ENCODE data around the gene MUC5AC.

DNA sequence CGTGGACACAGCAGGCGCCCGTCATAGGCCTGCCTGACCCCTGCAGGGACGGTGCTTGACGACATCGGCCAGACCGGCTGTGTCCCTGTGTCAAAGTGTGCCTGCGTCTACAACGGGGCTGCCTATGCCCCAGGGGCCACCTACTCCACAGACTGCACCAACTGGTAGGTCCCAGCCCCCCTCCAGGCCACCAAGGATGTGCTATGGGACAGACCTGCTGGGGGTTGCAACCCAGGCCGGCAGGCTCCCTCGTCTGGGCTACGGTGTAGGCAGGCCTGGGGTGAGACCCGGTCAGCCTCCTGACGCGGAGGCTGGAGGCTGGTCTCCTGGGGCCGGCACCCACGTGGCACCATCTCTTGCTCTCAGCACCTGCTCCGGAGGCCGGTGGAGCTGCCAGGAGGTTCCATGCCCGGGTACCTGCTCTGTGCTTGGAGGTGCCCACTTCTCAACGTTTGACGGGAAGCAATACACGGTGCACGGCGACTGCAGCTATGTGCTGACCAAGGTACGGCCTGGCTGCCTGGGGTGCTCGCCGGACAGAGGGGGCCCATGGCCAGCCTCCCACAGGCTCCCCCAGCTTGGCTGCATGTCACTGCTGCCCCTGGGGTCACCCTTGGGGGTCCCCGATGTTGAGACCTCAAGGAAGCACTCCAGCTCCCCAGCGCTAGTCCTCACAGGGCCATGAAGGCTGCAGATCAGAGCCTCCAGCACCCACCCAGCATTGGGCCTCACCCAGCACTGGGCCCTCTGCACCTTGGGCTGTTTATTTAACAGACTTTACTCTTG is 7.7 kb downstream of the MUC5AC start:
- TF ChIP-seq, protein P1, sequence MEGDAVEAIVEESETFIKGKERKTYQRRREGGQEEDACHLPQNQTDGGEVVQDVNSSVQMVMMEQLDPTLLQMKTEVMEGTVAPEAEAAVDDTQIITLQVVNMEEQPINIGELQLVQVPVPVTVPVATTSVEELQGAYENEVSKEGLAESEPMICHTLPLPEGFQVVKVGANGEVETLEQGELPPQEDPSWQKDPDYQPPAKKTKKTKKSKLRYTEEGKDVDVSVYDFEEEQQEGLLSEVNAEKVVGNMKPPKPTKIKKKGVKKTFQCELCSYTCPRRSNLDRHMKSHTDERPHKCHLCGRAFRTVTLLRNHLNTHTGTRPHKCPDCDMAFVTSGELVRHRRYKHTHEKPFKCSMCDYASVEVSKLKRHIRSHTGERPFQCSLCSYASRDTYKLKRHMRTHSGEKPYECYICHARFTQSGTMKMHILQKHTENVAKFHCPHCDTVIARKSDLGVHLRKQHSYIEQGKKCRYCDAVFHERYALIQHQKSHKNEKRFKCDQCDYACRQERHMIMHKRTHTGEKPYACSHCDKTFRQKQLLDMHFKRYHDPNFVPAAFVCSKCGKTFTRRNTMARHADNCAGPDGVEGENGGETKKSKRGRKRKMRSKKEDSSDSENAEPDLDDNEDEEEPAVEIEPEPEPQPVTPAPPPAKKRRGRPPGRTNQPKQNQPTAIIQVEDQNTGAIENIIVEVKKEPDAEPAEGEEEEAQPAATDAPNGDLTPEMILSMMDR (IDR thresholded peaks at IDR 0.05), result no peak
- TF ChIP-seq ATF3 (CRISPR knock-in tag; conservative IDR thresholded peaks at IDR 0.05) (no peak), ESRRA (CRISPR knock-in tag; IDR thresholded peaks at IDR 0.05; ENCODE audit: borderline replicate concordance) (no peak), TP53 (CRISPR knock-in tag; IDR thresholded peaks at IDR 0.05) (no peak), SP1 (CRISPR knock-in tag; conservative IDR thresholded peaks at IDR 0.05) (no peak), NR1H2 (CRISPR knock-in tag; IDR thresholded peaks at IDR 0.05) (no peak), ZNF121 (CRISPR knock-in tag; IDR thresholded peaks at IDR 0.05) (no peak)
- TF ChIP-seq, protein P2, sequence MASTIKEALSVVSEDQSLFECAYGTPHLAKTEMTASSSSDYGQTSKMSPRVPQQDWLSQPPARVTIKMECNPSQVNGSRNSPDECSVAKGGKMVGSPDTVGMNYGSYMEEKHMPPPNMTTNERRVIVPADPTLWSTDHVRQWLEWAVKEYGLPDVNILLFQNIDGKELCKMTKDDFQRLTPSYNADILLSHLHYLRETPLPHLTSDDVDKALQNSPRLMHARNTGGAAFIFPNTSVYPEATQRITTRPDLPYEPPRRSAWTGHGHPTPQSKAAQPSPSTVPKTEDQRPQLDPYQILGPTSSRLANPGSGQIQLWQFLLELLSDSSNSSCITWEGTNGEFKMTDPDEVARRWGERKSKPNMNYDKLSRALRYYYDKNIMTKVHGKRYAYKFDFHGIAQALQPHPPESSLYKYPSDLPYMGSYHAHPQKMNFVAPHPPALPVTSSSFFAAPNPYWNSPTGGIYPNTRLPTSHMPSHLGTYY (CRISPR knock-in tag; IDR thresholded peaks at IDR 0.05), result no peak
- TF ChIP-seq, protein P3, sequence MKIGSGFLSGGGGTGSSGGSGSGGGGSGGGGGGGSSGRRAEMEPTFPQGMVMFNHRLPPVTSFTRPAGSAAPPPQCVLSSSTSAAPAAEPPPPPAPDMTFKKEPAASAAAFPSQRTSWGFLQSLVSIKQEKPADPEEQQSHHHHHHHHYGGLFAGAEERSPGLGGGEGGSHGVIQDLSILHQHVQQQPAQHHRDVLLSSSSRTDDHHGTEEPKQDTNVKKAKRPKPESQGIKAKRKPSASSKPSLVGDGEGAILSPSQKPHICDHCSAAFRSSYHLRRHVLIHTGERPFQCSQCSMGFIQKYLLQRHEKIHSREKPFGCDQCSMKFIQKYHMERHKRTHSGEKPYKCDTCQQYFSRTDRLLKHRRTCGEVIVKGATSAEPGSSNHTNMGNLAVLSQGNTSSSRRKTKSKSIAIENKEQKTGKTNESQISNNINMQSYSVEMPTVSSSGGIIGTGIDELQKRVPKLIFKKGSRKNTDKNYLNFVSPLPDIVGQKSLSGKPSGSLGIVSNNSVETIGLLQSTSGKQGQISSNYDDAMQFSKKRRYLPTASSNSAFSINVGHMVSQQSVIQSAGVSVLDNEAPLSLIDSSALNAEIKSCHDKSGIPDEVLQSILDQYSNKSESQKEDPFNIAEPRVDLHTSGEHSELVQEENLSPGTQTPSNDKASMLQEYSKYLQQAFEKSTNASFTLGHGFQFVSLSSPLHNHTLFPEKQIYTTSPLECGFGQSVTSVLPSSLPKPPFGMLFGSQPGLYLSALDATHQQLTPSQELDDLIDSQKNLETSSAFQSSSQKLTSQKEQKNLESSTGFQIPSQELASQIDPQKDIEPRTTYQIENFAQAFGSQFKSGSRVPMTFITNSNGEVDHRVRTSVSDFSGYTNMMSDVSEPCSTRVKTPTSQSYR (CRISPR knock-in tag; IDR thresholded peaks at IDR 0.05), result no peak
